ENCODE measurements around the gene DNAJC5. TPM values are rescaled to one million over a fixed set of nuclear protein-coding genes. Genes with fewer than 3 reads are reported as not detected.

DNAJC5 gene
- total and polyA plus RNA-seq, 9 of the 15 experiments (the other 6 are each of a cell fraction or from before 2014, with no cell fraction given): 0.95 to 42.8 (median 23.4) TPM

DNA sequence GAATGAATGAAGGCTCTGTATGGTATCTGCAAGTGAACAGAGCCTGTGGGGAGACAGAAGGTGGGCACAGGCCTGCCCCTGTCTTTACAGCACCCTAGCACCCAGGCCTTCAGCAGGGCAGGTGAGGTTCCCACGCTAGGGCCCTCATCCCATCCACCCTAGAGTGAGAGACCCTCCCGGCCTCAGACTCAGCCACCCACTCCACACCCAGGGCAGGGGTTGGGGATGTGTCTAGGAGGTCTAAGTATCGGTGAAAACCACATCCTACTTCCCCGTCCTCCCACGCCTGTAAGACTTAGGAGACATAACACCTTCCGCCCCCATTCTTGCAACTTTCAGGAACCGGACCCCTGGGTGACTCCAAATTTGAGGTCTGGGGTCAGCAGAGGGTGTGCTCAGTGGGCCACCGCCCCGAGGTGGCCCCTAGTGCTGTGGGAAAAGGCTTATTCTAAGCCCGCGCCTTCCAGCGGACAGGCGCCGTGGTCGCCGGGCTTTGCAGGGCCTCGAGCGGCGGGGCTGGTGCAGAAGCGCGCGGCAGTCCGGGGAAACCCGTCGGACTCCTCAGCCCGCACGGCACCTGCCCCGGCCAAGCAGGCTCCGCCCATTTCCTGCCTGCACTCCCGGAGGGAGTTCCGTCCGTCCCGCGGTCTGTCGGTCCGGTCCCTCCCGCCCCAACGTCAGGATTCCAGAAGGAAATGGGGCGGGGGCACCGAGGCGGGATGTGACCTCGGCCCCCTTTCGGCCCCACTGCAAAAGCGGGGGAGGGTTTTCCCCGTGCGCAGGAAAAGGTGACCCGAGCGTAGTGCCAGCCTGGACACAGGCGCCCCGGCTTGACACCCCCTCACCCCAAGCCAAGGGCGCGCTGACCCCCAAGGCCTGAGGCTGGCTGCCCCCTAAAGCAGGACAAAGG, 83.6 kb downstream of the DNAJC5 start (continued):
- TF ChIP-seq, protein P1, sequence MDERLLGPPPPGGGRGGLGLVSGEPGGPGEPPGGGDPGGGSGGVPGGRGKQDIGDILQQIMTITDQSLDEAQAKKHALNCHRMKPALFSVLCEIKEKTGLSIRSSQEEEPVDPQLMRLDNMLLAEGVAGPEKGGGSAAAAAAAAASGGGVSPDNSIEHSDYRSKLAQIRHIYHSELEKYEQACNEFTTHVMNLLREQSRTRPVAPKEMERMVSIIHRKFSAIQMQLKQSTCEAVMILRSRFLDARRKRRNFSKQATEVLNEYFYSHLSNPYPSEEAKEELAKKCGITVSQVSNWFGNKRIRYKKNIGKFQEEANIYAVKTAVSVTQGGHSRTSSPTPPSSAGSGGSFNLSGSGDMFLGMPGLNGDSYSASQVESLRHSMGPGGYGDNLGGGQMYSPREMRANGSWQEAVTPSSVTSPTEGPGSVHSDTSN (CRISPR knock-in tag; IDR thresholded peaks at IDR 0.05; ENCODE audit: low read depth): no peak
- TF ChIP-seq, protein P1 (tag; conservative IDR thresholded peaks at IDR 0.05; ENCODE audit: low read depth): no peak
- TF ChIP-seq, protein P2, sequence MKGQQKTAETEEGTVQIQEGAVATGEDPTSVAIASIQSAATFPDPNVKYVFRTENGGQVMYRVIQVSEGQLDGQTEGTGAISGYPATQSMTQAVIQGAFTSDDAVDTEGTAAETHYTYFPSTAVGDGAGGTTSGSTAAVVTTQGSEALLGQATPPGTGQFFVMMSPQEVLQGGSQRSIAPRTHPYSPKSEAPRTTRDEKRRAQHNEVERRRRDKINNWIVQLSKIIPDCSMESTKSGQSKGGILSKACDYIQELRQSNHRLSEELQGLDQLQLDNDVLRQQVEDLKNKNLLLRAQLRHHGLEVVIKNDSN (CRISPR knock-in tag; IDR thresholded peaks at IDR 0.05): no peak
- TF ChIP-seq, protein P3, sequence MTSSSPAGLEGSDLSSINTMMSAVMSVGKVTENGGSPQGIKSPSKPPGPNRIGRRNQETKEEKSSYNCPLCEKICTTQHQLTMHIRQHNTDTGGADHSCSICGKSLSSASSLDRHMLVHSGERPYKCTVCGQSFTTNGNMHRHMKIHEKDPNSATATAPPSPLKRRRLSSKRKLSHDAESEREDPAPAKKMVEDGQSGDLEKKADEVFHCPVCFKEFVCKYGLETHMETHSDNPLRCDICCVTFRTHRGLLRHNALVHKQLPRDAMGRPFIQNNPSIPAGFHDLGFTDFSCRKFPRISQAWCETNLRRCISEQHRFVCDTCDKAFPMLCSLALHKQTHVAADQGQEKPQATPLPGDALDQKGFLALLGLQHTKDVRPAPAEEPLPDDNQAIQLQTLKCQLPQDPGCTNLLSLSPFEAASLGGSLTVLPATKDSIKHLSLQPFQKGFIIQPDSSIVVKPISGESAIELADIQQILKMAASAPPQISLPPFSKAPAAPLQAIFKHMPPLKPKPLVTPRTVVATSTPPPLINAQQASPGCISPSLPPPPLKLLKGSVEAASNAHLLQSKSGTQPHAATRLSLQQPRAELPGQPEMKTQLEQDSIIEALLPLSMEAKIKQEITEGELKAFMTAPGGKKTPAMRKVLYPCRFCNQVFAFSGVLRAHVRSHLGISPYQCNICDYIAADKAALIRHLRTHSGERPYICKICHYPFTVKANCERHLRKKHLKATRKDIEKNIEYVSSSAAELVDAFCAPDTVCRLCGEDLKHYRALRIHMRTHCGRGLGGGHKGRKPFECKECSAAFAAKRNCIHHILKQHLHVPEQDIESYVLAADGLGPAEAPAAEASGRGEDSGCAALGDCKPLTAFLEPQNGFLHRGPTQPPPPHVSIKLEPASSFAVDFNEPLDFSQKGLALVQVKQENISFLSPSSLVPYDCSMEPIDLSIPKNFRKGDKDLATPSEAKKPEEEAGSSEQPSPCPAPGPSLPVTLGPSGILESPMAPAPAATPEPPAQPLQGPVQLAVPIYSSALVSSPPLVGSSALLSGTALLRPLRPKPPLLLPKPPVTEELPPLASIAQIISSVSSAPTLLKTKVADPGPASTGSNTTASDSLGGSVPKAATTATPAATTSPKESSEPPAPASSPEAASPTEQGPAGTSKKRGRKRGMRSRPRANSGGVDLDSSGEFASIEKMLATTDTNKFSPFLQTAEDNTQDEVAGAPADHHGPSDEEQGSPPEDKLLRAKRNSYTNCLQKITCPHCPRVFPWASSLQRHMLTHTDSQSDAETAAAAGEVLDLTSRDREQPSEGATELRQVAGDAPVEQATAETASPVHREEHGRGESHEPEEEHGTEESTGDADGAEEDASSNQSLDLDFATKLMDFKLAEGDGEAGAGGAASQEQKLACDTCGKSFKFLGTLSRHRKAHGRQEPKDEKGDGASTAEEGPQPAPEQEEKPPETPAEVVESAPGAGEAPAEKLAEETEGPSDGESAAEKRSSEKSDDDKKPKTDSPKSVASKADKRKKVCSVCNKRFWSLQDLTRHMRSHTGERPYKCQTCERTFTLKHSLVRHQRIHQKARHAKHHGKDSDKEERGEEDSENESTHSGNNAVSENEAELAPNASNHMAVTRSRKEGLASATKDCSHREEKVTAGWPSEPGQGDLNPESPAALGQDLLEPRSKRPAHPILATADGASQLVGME (CRISPR knock-in tag; IDR thresholded peaks at IDR 0.05): no peak
- TF ChIP-seq CTBP1 (IDR thresholded peaks at IDR 0.05; ENCODE audit: borderline replicate concordance) (peak; percentile 56; the same call in 1 of the 2 replicates), MCM7 (IDR thresholded peaks at IDR 0.05) (no peak)
- TF ChIP-seq, protein P4, sequence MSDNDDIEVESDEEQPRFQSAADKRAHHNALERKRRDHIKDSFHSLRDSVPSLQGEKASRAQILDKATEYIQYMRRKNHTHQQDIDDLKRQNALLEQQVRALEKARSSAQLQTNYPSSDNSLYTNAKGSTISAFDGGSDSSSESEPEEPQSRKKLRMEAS (CRISPR knock-in tag; IDR thresholded peaks at IDR 0.05): peak; percentile 59; the same call in 1 of the 2 replicates
- TF ChIP-seq, protein P5, sequence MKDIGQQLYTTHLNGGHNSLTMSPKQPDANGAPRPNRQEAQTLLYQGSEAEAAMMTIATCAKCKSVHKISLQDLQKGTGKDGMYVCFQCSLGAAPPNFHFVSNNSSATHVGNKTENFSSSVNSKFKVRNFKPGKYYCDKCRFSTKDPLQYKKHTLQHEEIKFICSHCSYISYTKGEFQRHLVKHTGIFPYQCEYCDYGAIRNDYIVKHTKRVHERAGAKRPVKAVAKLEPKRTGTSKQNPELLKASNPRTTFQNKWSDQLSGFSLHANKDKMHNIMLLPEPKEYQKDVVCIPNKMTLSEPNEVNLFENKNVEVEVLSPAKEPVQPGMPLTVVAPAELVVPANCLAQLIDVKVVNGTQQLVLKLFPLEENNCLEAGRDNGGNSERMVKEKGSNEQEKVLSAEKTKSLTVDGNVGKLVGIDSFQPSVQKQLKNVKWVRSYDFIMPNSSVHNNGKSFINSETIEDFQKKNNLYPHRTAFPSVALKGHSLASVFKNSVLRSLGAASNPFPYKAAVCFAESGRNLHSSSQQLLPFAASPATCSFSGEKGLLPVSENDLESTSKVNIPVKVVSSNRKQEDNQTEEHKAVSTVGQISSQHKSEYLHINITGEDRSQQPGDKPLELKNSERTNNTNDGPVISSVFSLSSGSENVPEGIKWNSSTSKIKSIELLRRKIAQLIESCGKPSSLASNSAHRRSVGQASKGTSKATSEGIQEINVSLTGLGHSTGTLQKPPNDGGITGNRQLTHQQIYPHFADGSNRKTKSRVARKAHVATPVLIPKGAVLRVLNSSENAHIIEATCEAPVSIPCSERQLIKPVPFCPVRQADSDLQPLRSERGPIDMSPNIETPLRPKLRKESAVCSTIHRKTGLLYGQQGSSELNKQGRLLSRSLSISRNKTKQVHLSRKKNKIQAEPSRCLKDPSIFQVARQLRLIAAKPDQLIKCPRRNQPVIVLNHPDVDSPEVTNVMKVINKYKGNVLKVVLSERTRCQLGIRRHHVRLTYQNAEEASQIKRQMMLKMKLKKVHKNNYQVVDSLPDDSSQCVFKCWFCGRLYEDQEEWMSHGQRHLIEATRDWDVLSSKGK (CRISPR knock-in tag; IDR thresholded peaks at IDR 0.05): no peak
